ENCODE measurements around the gene EFHC2.

The EFHC2 gene

GRCh38 chrX:44157858-44158257 lies 185.6 kb downstream of the EFHC2 start:
- no peaks in the 10 kb centered on the region for H3K79me2 ChIP-seq (ENCODE audit: control insufficient read depth, low read length)
- H3K36me3 ChIP-seq (ENCODE audit: control insufficient read depth, low read length) = no peaks in the 10 kb centered on the region
- H3K4me3 ChIP-seq (ENCODE audit: low read length) = no peak overlapping the region
- H3K27ac ChIP-seq (ENCODE audit: low read depth, low read length) = no peak overlapping the region
- H3K27me3 ChIP-seq (ENCODE audit: control insufficient read depth, low read length) = no peaks in the 10 kb centered on the region
- H3K4me2 ChIP-seq (ENCODE audit: low read length) = no peak overlapping the region
- no peaks in the 10 kb centered on the region for H3F3A ChIP-seq (ENCODE audit: control insufficient read depth, insufficient read depth)
- no peak for TF ChIP-seq EZH2phosphoT487 (IDR thresholded peaks at IDR 0.05; ENCODE audit: borderline replicate concordance, low read length)
- TF ChIP-seq, protein P1, sequence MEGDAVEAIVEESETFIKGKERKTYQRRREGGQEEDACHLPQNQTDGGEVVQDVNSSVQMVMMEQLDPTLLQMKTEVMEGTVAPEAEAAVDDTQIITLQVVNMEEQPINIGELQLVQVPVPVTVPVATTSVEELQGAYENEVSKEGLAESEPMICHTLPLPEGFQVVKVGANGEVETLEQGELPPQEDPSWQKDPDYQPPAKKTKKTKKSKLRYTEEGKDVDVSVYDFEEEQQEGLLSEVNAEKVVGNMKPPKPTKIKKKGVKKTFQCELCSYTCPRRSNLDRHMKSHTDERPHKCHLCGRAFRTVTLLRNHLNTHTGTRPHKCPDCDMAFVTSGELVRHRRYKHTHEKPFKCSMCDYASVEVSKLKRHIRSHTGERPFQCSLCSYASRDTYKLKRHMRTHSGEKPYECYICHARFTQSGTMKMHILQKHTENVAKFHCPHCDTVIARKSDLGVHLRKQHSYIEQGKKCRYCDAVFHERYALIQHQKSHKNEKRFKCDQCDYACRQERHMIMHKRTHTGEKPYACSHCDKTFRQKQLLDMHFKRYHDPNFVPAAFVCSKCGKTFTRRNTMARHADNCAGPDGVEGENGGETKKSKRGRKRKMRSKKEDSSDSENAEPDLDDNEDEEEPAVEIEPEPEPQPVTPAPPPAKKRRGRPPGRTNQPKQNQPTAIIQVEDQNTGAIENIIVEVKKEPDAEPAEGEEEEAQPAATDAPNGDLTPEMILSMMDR (IDR thresholded peaks at IDR 0.05; ENCODE audit: low read depth, low read length, poor library complexity, severe bottlenecking) = no peak
- H4K20me1 ChIP-seq (ENCODE audit: control insufficient read depth, insufficient read depth, low read depth, low read length) = no peaks in the 10 kb centered on the region
- no peaks in the 10 kb centered on the region for H3K9me3 ChIP-seq (ENCODE audit: control insufficient read depth, insufficient read depth, low read length)
- no peaks in the 10 kb centered on the region for H3K4me1 ChIP-seq (ENCODE audit: control insufficient read depth, low read length)
- no peaks in the 10 kb centered on the region for H3K9me2 ChIP-seq (replicated peaks; ENCODE audit: control insufficient read depth, low read length)

- no peaks in the 10 kb centered on the region for H3K9me2 ChIP-seq (replicated peaks; ENCODE audit: control insufficient read depth, low read length)
- H3K27ac ChIP-seq (ENCODE audit: low read depth, low read length) = no peak overlapping the region
- no peaks in the 10 kb centered on the region for H3K9me3 ChIP-seq (ENCODE audit: control insufficient read depth, insufficient read depth, low read length)
- H3K79me2 ChIP-seq (ENCODE audit: control insufficient read depth, low read length) = no peaks in the 10 kb centered on the region
- no peak for TF ChIP-seq EZH2phosphoT487 (IDR thresholded peaks at IDR 0.05; ENCODE audit: borderline replicate concordance, low read length)
- TF ChIP-seq, protein P1 (IDR thresholded peaks at IDR 0.05; ENCODE audit: low read depth, low read length, poor library complexity, severe bottlenecking) = no peak
- H3K36me3 ChIP-seq (ENCODE audit: control insufficient read depth, low read length) = no peaks in the 10 kb centered on the region
- no peak overlapping the region for H3K4me2 ChIP-seq (ENCODE audit: low read length)
- H3F3A ChIP-seq (ENCODE audit: control insufficient read depth, insufficient read depth) = no peaks in the 10 kb centered on the region
- no peaks in the 10 kb centered on the region for H3K4me1 ChIP-seq (ENCODE audit: control insufficient read depth, low read length)
- H4K20me1 ChIP-seq (ENCODE audit: control insufficient read depth, insufficient read depth, low read depth, low read length) = no peaks in the 10 kb centered on the region
- H3K27me3 ChIP-seq (ENCODE audit: control insufficient read depth, low read length) = no peaks in the 10 kb centered on the region
- no peak overlapping the region for H3K4me3 ChIP-seq (ENCODE audit: low read length)
Observed at GRCh38 chrX:44157283-44157682, 186.2 kb downstream of the EFHC2 start.

DNA sequence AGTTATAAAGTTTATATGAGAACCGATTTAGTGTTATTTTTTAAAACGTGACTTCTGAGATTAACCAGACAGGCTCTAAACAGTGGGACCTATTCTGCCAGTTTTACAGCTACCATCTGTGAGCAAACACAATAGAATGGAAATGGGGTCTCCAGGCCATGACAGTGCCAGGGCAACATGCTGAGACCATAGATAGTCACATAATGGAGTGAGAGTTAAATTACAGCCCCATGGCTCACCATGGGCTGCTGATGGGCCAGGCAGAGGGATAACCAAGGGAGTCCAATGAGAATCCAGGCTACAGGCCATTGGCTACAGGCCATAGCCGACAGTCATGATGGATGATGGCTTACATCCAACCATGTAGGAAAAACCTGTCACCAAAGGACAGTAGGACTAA lies 186.7 kb downstream of the EFHC2 start:
- H3K9me2 ChIP-seq (replicated peaks; ENCODE audit: control insufficient read depth, low read length) = no peaks in the 10 kb centered on the region

More for the DNA sequence above, 186.7 kb downstream of the EFHC2 start:
- Histone ChIP-seq H3K4me3 (ENCODE audit: low read length) (no peak overlapping the region), H3F3A (ENCODE audit: control insufficient read depth, insufficient read depth) (no peaks in the 10 kb centered on the region), H3K27me3 (ENCODE audit: control insufficient read depth, low read length) (no peaks in the 10 kb centered on the region), H3K4me2 (ENCODE audit: low read length) (no peak overlapping the region), H3K79me2 (ENCODE audit: control insufficient read depth, low read length) (no peaks in the 10 kb centered on the region), H3K9me3 (ENCODE audit: control insufficient read depth, insufficient read depth, low read length) (no peaks in the 10 kb centered on the region), H4K20me1 (ENCODE audit: control insufficient read depth, insufficient read depth, low read depth, low read length) (no peaks in the 10 kb centered on the region), H3K4me1 (ENCODE audit: control insufficient read depth, low read length) (no peaks in the 10 kb centered on the region), H3K36me3 (ENCODE audit: control insufficient read depth, low read length) (no peaks in the 10 kb centered on the region), H3K27ac (ENCODE audit: low read depth, low read length) (no peak overlapping the region)
- TF ChIP-seq EZH2phosphoT487 (IDR thresholded peaks at IDR 0.05; ENCODE audit: borderline replicate concordance, low read length) = no peak
- TF ChIP-seq, protein P1 (IDR thresholded peaks at IDR 0.05; ENCODE audit: low read depth, low read length, poor library complexity, severe bottlenecking) = no peak
